Brain microvascular endothelial cell (primary cell): ENCODE measurements around the gene SKOR2.

Experiments
- DNase-seq: peaks from one replicate; pipeline ENCODE4 v3.0.0-alpha.2; 2020
- H3K27ac ChIP-seq: fragments of 250-450 bp; sonication (Bioruptor Pico); 2 replicates; pipeline ENCODE4 v1.5.1; 2020; ENCODE audit warnings: mild to moderate bottlenecking, moderate library complexity
- H3K27me3 ChIP-seq: fragments of 250-450 bp; sonication (Bioruptor Pico); replicated peaks from 2 replicates; pipeline ENCODE4 v1.5.1; 2020; ENCODE audit warnings: mild to moderate bottlenecking
- H3K36me3 ChIP-seq: fragments of 250-450 bp; sonication (Bioruptor Pico); replicated peaks from 2 replicates; pipeline ENCODE4 v1.5.1; 2020; ENCODE audit warnings: mild to moderate bottlenecking
- H3K4me3 ChIP-seq: 2 replicates; pipeline ENCODE4 v1.5.1; 2011; ENCODE audit warnings: low read depth, mild to moderate bottlenecking, control low read depth, low read length, moderate library complexity
- CTCF ChIP-seq: IDR thresholded peaks from 2 replicates; pipeline ENCODE4 v1.5.1; 2011; ENCODE audit warnings: low read depth, mild to moderate bottlenecking, moderate library complexity, low read length, control low read depth, inconsistent platforms; ENCODE audit errors: missing control alignments
- in situ Hi-C: cut with HindIII; loops from 2 replicates; pipeline ENCODE4 v1.10.0; 2017; ENCODE audit warnings: low sequenced_read_pairs, low pct_ligation_motif_present

Gene SKOR2

GRCh38 chr18:47286776-47287410 is 35.4 kb upstream of the SKOR2 start:
- TF ChIP-seq CTCF, result no peak
- Histone ChIP-seq H3K36me3 (no peaks in the 10 kb centered on the region), H3K27me3 (no peaks in the 10 kb centered on the region), H3K27ac (no peak overlapping the region), H3K4me3 (no peak overlapping the region)
- no peak for DNase-seq
- in situ Hi-C loops, result no loop called here

DNA sequence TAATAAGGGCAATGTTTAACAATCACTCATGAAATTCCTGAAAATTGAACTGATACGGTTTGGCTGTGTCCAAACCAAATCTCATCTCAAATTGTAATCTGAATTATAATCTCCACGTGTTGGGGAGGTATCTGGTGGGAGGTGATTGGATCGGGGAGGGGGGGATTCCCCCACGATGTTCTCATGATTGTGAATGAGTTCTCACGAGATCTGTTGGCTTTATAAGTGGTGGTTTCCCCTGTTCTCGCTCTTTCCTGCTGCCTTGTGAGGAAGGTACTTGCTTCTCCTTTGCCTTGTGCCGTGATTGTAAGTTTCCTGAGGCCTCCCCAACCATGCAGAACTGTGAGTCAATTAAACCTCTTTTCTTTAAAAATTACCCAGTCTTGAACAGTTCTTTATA is 34.0 kb upstream of the SKOR2 start:
- Histone ChIP-seq H3K27me3 (no peaks in the 10 kb centered on the region), H3K27ac (no peak overlapping the region), H3K4me3 (no peak overlapping the region), H3K36me3 (no peaks in the 10 kb centered on the region)
- no peak for TF ChIP-seq CTCF
- in situ Hi-C loops, result no loop called here
- DNase-seq, result no peak

GRCh38 chr18:47284721-47285395 is 33.4 kb upstream of the SKOR2 start:
- Histone ChIP-seq H3K27me3 (no peaks in the 10 kb centered on the region), H3K27ac (no peak overlapping the region), H3K4me3 (no peak overlapping the region), H3K36me3 (no peaks in the 10 kb centered on the region)
- no peak for DNase-seq
- TF ChIP-seq CTCF, result no peak
- in situ Hi-C loops, result no loop called here

DNA sequence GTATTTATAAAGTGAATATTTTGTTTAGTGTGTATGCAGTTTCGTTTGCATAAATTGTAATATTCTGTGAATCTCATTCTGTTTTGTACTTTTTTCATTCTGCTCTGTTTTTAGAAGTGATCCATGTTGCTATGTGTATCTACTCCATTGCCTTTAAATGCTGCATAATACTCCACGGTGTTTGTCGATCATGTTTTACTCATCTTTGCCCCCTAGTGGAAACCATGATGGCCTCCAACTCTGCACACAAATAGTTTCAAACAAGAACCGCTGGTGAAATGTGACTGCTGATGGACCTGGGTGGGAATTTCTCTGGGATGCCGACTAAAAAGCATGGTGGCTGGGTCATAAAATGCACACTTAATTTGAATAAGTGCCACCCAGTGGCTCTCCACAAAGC is 32.0 kb upstream of the SKOR2 start:
- peak; percentile 20 for DNase-seq
- in situ Hi-C loops, result no loop called here
- no peak overlapping the region for H3K27ac ChIP-seq
- no peaks in the 10 kb centered on the region for H3K27me3 ChIP-seq
- no peak overlapping the region for H3K4me3 ChIP-seq
- H3K36me3 ChIP-seq, result no peaks in the 10 kb centered on the region
- peak; percentile 42 for TF ChIP-seq CTCF

- no peaks in the 10 kb centered on the region for H3K36me3 ChIP-seq
- no peak overlapping the region for H3K4me3 ChIP-seq
- no peak for DNase-seq
- in situ Hi-C loops, result no loop called here
- TF ChIP-seq CTCF, result no peak
- no peak overlapping the region for H3K27ac ChIP-seq
- H3K27me3 ChIP-seq, result no peaks in the 10 kb centered on the region
Observed at GRCh38 chr18:47280121-47280520, 28.7 kb upstream of the SKOR2 start.

GRCh38 chr18:47274961-47275360 is 23.5 kb upstream of the SKOR2 start:
- H3K27ac ChIP-seq, result no peak overlapping the region
- H3K4me3 ChIP-seq, result no peak overlapping the region
- no peaks in the 10 kb centered on the region for H3K36me3 ChIP-seq
- in situ Hi-C loops, result no loop called here
- no peak for DNase-seq
- H3K27me3 ChIP-seq, result no peaks in the 10 kb centered on the region
- TF ChIP-seq CTCF, result no peak
